Mononuclear cell (primary cell): ENCODE results near the gene SUCLG2. TPM values are rescaled to one million over a fixed set of nuclear protein-coding genes. Genes with fewer than 3 reads are reported as not detected.
A peak's percentile ranks its signal among the peaks of the same experiment; 100 is the strongest.

ENCODE experiments used
- H3K27me3 ChIP-seq: 2 replicates; pipeline ENCODE4 v1.6.0; 2011; ENCODE audit warnings: low read length, control low read depth; ENCODE audit not compliant: insufficient read depth
- H3K4me1 ChIP-seq: 2 replicates; pipeline ENCODE4 v1.5.1; 2011; ENCODE audit warnings: mild to moderate bottlenecking, low read length, control low read depth; ENCODE audit not compliant: insufficient read depth
- H3K4me3 ChIP-seq: 2 replicates; pipeline ENCODE4 v1.5.1; 2011; ENCODE audit warnings: mild to moderate bottlenecking, low read length, moderate library complexity
- H3K9me3 ChIP-seq: 2 replicates; pipeline ENCODE4 v1.5.1; 2011; ENCODE audit warnings: low read depth, mild to moderate bottlenecking, control low read depth, low read length
- total RNA-seq: library from RNA; depleted of rRNA; stranded (reverse); fragments of >200 nt; gene quantifications from one replicate; pipeline ENCODE4 v1.2.3, GENCODE V29; 2012

SUCLG2 gene, protein sequence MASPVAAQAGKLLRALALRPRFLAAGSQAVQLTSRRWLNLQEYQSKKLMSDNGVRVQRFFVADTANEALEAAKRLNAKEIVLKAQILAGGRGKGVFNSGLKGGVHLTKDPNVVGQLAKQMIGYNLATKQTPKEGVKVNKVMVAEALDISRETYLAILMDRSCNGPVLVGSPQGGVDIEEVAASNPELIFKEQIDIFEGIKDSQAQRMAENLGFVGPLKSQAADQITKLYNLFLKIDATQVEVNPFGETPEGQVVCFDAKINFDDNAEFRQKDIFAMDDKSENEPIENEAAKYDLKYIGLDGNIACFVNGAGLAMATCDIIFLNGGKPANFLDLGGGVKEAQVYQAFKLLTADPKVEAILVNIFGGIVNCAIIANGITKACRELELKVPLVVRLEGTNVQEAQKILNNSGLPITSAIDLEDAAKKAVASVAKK
- 63.8 TPM for total RNA-seq

DNA sequence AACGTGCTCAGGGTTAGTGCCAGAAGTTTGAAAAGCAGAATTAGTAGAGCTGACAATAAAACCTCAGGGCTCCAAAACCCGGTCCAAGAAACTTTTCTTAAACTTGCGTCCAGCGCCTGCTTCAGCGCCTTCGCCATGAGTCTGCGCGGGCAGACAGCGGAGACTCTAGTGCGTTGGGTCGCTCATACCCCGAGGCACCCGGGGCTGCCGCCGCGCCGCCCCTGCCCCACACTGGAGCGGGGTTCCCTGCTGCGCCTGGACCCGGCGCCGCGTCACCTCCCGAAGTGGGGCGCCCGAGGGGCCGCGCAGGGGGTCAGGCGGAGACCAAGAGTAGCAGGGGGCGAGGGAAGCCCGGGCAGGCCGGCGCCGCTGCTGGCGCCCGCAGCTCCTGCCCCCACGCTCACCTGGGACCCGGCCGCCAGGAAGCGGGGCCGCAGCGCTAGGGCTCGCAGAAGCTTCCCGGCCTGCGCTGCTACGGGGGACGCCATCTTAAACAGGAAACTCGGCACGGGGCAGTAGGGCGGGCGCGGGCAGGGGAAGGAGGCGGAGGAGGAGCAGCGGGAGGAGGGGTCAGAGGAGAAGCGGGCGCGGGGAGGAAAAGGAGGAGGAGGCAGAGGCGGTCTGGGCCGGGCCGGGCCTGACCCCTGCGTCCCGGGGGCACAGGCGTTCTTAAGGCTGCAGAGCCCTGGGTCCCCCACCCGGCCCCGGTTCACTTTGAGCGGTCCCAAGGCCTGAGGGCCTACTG lies at the start of gene SUCLG2:
SUCLG2 (minus strand) TSS at position 514 of the 745 bp plus-strand sequence; CDS start at position 488, 26 bp downstream.
- H3K4me1 ChIP-seq, result peaks cover 43% of the 10 kb centered on the region
- peak within 1 kb of the TSS; percentile 78 for H3K4me3 ChIP-seq
- H3K27me3 ChIP-seq, result peaks cover 2% of the 10 kb centered on the region
- no peaks in the 10 kb centered on the region for H3K9me3 ChIP-seq

GRCh38 chr3:67700596-67700995 lies 46.2 kb upstream of the SUCLG2 start:
- H3K4me3 ChIP-seq, result no peak overlapping the region
- no peaks in the 10 kb centered on the region for H3K27me3 ChIP-seq
- no peaks in the 10 kb centered on the region for H3K9me3 ChIP-seq
- no peaks in the 10 kb centered on the region for H3K4me1 ChIP-seq

DNA sequence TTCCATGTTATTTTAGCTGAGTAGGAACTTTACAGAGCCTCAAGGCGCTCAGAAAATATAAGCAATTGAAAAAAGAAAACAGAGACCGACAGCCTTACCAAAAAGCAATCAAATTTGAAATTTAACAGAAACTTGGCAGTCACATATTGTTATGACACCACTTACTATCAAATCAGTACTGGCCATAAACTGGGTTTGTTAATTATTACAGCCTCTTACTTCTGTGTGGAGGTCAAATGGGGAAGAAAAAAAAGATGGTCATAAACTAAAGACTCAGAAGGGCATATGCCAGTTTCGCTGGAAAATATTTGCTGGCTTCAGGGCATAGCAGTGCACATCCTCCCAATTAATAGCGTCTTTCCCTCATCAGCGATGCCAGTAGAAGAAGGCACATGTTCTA lies 45.5 kb upstream of the SUCLG2 start:
- Histone ChIP-seq H3K9me3 (no peaks in the 10 kb centered on the region), H3K4me3 (no peak overlapping the region), H3K27me3 (no peaks in the 10 kb centered on the region), H3K4me1 (no peaks in the 10 kb centered on the region)

DNA sequence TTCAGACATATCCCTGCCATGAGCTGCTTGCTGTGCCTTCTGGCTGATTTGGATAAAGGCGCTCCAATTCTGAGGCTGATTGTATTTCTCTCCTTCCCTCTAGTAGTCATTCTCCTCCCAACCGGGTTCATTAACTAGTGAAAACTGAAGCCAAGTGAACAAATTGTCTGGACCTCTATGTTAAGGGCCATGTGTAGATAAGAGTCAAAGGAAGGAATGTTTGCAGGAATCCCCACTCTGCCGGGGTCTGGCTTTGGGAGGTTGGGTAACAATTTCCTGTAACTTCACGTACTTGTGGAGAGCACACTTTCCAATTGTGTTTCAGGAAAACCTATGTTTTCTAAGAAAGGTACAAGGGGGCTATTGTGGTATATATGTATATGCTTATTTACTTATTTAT lies 38.2 kb upstream of the SUCLG2 start:
- Histone ChIP-seq H3K4me1 (no peaks in the 10 kb centered on the region), H3K27me3 (no peaks in the 10 kb centered on the region), H3K9me3 (no peaks in the 10 kb centered on the region), H3K4me3 (no peak overlapping the region)

DNA sequence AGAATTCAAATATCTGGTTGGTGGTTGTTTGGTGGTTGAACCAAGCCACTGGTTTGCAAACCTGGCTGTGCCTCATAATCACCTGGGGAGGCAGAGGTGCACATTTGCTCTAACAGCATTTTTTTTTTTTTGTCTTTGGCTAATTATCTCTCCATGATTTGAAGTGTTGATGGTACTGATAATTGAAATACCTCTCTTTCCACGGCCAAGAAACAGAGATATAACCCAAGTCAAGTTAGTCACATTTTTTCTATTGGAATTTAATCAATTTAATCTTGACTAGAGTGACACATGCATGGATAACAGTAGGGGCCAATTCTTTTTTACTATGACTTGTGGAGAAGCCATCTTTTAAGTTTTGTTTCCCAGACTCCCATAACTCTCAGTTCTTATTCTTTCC lies 37.5 kb upstream of the SUCLG2 start:
- Histone ChIP-seq H3K4me3 (no peak overlapping the region), H3K9me3 (no peaks in the 10 kb centered on the region), H3K27me3 (no peaks in the 10 kb centered on the region), H3K4me1 (no peaks in the 10 kb centered on the region)

GRCh38 chr3:67691207-67691606 lies 36.8 kb upstream of the SUCLG2 start:
- Histone ChIP-seq H3K27me3 (no peaks in the 10 kb centered on the region), H3K4me3 (no peak overlapping the region), H3K9me3 (no peaks in the 10 kb centered on the region), H3K4me1 (peaks cover under 1% of the 10 kb centered on the region)

DNA sequence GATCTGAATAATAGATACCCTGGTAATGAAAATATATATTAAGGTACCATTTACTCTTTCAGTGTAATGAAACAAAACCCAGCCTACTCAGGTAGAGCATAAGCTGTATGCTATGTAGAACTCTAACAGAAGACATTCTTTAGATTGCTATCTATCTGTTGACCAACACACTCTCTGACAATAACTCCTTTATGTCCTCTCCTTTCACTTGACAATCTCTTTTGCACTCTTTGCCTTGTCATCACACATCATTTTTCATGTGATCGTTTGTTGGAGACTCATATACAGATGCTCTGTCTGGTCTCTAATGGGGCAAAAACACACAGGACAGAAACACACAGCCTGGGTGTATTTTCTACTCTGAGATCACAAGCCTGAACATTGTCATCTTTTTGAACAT lies 35.4 kb upstream of the SUCLG2 start:
- H3K4me1 ChIP-seq, result peaks cover 3% of the 10 kb centered on the region
- H3K4me3 ChIP-seq, result no peak overlapping the region
- H3K9me3 ChIP-seq, result no peaks in the 10 kb centered on the region
- H3K27me3 ChIP-seq, result no peaks in the 10 kb centered on the region

GRCh38 chr3:67688231-67688630 lies 33.8 kb upstream of the SUCLG2 start:
- H3K9me3 ChIP-seq, result no peaks in the 10 kb centered on the region
- no peak overlapping the region for H3K4me3 ChIP-seq
- H3K4me1 ChIP-seq, result peaks cover 3% of the 10 kb centered on the region
- H3K27me3 ChIP-seq, result no peaks in the 10 kb centered on the region

DNA sequence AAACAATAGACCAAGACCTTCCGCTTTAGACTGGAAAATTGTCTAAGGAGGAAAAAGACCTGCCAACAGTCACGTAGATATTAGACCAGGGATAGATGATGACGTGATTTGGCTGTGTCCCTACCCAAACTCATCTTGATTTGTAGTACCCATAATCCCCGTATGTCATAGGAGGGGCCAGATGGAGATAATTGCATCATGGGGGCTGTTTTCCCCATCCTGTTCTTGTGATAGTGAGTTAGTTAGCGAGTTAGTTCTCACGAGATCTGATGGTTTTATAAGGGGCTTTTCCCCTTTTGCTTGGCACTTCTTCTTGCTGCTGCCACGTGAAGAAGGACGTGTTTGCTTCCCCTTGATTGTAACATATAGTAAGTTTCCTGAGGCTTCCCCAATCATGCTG lies 31.7 kb upstream of the SUCLG2 start:
- Histone ChIP-seq H3K4me3 (no peak overlapping the region), H3K27me3 (no peaks in the 10 kb centered on the region), H3K9me3 (no peaks in the 10 kb centered on the region), H3K4me1 (peaks cover 3% of the 10 kb centered on the region)

GRCh38 chr3:67685499-67685898 lies 31.1 kb upstream of the SUCLG2 start:
- peaks cover 3% of the 10 kb centered on the region for H3K4me1 ChIP-seq
- H3K9me3 ChIP-seq, result no peaks in the 10 kb centered on the region
- no peaks in the 10 kb centered on the region for H3K27me3 ChIP-seq
- H3K4me3 ChIP-seq, result no peak overlapping the region

- Histone ChIP-seq H3K4me1 (peaks cover 6% of the 10 kb centered on the region), H3K9me3 (no peaks in the 10 kb centered on the region), H3K27me3 (no peaks in the 10 kb centered on the region), H3K4me3 (no peak overlapping the region)
Observed at GRCh38 chr3:67684211-67684610, 29.8 kb upstream of the SUCLG2 start.

DNA sequence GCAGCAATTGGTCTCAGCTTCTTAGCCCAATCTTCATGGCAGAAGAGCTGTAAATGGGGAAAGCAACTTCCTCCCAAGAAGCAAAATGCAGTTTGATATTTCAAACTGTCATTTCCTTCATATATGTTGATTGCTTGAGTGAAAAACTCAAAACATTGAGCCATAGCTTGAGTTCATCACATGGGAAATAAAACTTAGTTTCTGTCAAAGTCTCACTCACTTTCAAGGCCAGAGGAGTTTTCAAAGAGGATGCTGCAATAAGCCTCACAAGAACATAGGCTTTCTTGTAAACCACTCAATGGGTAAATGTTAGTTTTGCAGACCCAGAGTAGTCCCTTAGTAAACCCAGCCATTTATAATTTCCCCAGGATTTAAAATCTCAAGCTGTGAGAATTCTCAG lies 29.1 kb upstream of the SUCLG2 start:
- no peak overlapping the region for H3K4me3 ChIP-seq
- H3K9me3 ChIP-seq, result no peaks in the 10 kb centered on the region
- H3K4me1 ChIP-seq, result peaks cover 9% of the 10 kb centered on the region
- H3K27me3 ChIP-seq, result no peaks in the 10 kb centered on the region

DNA sequence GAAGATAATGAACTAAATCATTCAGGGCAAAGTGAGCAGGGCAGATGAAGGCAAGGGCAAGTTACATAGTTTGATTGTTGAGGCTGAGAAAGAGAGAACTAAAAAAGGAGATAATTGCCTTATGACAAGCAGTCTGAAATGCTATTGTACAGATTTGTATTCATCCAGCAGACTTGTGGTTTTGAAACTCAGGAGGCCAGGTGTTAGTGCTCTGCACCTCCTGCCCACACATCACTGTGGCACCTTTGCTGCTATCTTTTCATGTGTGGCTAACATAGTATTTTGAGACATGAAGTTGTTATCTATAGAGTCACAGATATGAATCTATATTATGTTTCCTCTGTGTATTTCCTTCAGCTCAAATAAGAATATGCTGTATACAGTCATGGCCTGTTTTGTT lies 24.3 kb upstream of the SUCLG2 start:
- Histone ChIP-seq H3K4me3 (no peak overlapping the region), H3K4me1 (peaks cover 6% of the 10 kb centered on the region), H3K27me3 (no peaks in the 10 kb centered on the region), H3K9me3 (no peaks in the 10 kb centered on the region)

DNA sequence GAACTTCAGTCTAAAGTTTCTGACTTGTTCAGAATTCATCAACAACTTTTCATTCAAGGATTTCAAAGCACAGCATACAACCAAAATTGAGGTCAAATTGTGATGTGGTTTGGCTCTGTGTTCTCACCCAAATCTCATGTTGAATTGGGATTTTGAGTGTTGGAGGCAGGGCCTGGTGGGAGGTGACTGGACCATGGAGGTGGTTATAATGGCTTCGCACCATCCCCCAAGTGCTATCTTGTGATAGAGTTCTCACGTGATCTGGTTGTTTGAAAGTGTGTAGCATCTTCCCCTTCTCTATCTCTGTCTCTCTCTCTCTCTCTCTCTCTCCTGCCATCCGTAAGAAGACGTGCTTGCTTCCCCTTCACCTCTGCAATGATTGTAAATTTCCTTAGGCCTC lies 19.6 kb upstream of the SUCLG2 start:
- H3K4me3 ChIP-seq, result no peak overlapping the region
- no peaks in the 10 kb centered on the region for H3K9me3 ChIP-seq
- H3K27me3 ChIP-seq, result no peaks in the 10 kb centered on the region
- peaks cover 2% of the 10 kb centered on the region for H3K4me1 ChIP-seq

- H3K27me3 ChIP-seq, result no peaks in the 10 kb centered on the region
- H3K4me1 ChIP-seq, result peaks cover 8% of the 10 kb centered on the region
- H3K4me3 ChIP-seq, result no peak overlapping the region
- no peaks in the 10 kb centered on the region for H3K9me3 ChIP-seq
Observed at GRCh38 chr3:67662733-67663132, 8.3 kb upstream of the SUCLG2 start.
